Endothelial cell of umbilical vein (primary cell): Measurements from ENCODE around the gene CNGB1.

Experiments used
- EZH2 ChIP-seq: IDR thresholded peaks from 2 replicates; pipeline ENCODE4 v1.6.1; 2012; ENCODE audit warnings: borderline replicate concordance, low read depth, mild to moderate bottlenecking, moderate library complexity, low read length, inconsistent platforms; ENCODE audit not compliant: severe bottlenecking
- FOS ChIP-seq: IDR thresholded peaks from 2 replicates; pipeline ENCODE4 v1.6.1; 2011; ENCODE audit warnings: mild to moderate bottlenecking, low read length, moderate library complexity, borderline replicate concordance; ENCODE audit not compliant: insufficient read depth
- GATA2 ChIP-seq: IDR thresholded peaks from 2 replicates; pipeline ENCODE4 v1.7.0; 2011; ENCODE audit warnings: low read depth, mild to moderate bottlenecking, moderate library complexity, mixed read lengths, low read length; ENCODE audit not compliant: insufficient read length, insufficient read depth
- JUN ChIP-seq: IDR thresholded peaks from 2 replicates; pipeline ENCODE4 v1.6.1; 2011; ENCODE audit warnings: borderline replicate concordance, low read depth; ENCODE audit not compliant: insufficient read length, insufficient read depth
- MYC ChIP-seq: IDR thresholded peaks from one replicate; pipeline ENCODE4 v1.6.1; 2011; ENCODE audit warnings: mild to moderate bottlenecking, low read depth, low read length
- POLR2A ChIP-seq: IDR thresholded peaks from 2 replicates; pipeline ENCODE4 v1.6.1; 2012; ENCODE audit warnings: low read depth, mild to moderate bottlenecking, control low read depth, low read length
- POLR2AphosphoS5 ChIP-seq: IDR thresholded peaks from 2 replicates; pipeline ENCODE4 v1.6.1; 2012; ENCODE audit warnings: low read depth, mild to moderate bottlenecking, control low read depth, low read length, moderate library complexity; ENCODE audit not compliant: insufficient read depth
- TF ChIP-seq, protein P1 (sequence below), 2 donors: IDR thresholded peaks; 1 replicate in 1 of 2; 2 replicates in 1 of 2; pipeline ENCODE4 v1.5.1; 2011; ENCODE audit warnings: low read length in 2 of 2, mild to moderate bottlenecking in 2 of 2, moderate library complexity in 2 of 2, control low read depth in 1 of 2, inconsistent platforms in 1 of 2, low read depth in 1 of 2; ENCODE audit not compliant: insufficient read depth in 1 of 2; ENCODE audit errors: extremely low read depth in 1 of 2
- TF ChIP-seq, protein P2 (sequence below): IDR thresholded peaks from 2 replicates; pipeline ENCODE4 v1.6.1; 2011; ENCODE audit not compliant: insufficient read depth, insufficient read length

DNA sequence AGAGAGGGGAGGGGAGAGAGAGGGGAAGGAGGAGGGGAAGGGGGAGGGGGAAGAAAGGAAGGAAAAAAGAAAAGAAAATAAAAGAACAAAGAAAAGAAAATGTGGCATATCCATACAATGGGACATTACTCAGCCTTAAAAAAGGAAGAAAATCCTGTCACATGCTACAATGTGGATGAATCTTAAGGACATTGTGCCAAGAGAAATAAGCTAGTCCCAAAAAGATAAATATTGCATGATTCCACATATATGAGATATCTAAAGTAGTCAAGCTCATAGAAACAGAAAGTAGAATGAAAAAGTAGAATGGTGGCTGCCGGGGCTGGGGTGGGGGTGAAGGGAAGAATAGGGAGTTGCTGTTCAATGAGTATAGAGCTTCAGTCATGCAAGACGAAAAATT is 40.4 kb downstream of the CNGB1 start:
- TF ChIP-seq, protein P1, sequence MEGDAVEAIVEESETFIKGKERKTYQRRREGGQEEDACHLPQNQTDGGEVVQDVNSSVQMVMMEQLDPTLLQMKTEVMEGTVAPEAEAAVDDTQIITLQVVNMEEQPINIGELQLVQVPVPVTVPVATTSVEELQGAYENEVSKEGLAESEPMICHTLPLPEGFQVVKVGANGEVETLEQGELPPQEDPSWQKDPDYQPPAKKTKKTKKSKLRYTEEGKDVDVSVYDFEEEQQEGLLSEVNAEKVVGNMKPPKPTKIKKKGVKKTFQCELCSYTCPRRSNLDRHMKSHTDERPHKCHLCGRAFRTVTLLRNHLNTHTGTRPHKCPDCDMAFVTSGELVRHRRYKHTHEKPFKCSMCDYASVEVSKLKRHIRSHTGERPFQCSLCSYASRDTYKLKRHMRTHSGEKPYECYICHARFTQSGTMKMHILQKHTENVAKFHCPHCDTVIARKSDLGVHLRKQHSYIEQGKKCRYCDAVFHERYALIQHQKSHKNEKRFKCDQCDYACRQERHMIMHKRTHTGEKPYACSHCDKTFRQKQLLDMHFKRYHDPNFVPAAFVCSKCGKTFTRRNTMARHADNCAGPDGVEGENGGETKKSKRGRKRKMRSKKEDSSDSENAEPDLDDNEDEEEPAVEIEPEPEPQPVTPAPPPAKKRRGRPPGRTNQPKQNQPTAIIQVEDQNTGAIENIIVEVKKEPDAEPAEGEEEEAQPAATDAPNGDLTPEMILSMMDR (IDR thresholded peaks at IDR 0.05; ENCODE audit: extremely low read depth in 1 of 2, insufficient read depth in 1 of 2, low read depth in 1 of 2, low read length in 2 of 2) = no peak
- TF ChIP-seq EZH2 (no peak), JUN (no peak), POLR2A (no peak), POLR2AphosphoS5 (no peak), FOS (no peak), MYC (no peak), GATA2 (no peak)
- TF ChIP-seq, protein P2, sequence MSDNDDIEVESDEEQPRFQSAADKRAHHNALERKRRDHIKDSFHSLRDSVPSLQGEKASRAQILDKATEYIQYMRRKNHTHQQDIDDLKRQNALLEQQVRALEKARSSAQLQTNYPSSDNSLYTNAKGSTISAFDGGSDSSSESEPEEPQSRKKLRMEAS = no peak
